Keratinocyte (primary cell): ENCODE measurements around the gene GRIN1. TPM values are rescaled to one million over a fixed set of nuclear protein-coding genes. Genes with fewer than 3 reads are reported as not detected.

Experiments
- DNase-seq: peaks from one replicate; pipeline ENCODE4 v3.0.0-alpha.2; 2011; ENCODE audit warnings: low read depth, missing footprints, low spot score
- FAIRE-seq: peaks from 2 replicates; lab custom pipeline; 2011; peaks lifted over from hg19 to GRCh38; lab: Jason Lieb, UNC
- H2AFZ ChIP-seq: 2 replicates; pipeline ENCODE4 v1.6.0; 2012; ENCODE audit warnings: low read length, control low read depth, inconsistent platforms; ENCODE audit not compliant: control insufficient read depth
- H3K27ac ChIP-seq: 2 replicates; pipeline ENCODE4 v1.5.1; 2011; ENCODE audit warnings: low read length; ENCODE audit not compliant: control insufficient read depth, insufficient read depth
- H3K27me3 ChIP-seq: 3 replicates; pipeline ENCODE4 v1.6.0; 2011; ENCODE audit warnings: low read length; ENCODE audit not compliant: control insufficient read depth, insufficient read depth; ENCODE audit errors: extremely low read depth
- H3K36me3 ChIP-seq, 2 experiments: 2 replicates in 1 of 2; 3 replicates in 1 of 2; pipeline ENCODE4 v1.5.1; 2011; ENCODE audit warnings: low read length in 2 of 2, mild to moderate bottlenecking in 1 of 2; ENCODE audit not compliant: control insufficient read depth in 2 of 2, insufficient read depth in 2 of 2; ENCODE audit errors: extremely low read depth in 1 of 2
- H3K4me1 ChIP-seq: 3 replicates; pipeline ENCODE4 v1.5.1; 2011; ENCODE audit warnings: low read length; ENCODE audit not compliant: control insufficient read depth, insufficient read depth; ENCODE audit errors: extremely low read depth
- H3K4me2 ChIP-seq: 3 replicates; pipeline ENCODE4 v1.6.0; 2011; ENCODE audit warnings: low read depth, low read length; ENCODE audit not compliant: control insufficient read depth, insufficient read depth; ENCODE audit errors: extremely low read depth
- H3K4me3 ChIP-seq, 3 experiments: fragments of 200-600 bp in 1 of 3; sonication (generic) in 1 of 3; 2 replicates in 2 of 3; 3 replicates in 1 of 3; pipeline ENCODE4 v1.5.1; 2011 to 2016; ENCODE audit warnings: low read length in 3 of 3, mild to moderate bottlenecking in 3 of 3, control low read depth in 2 of 3, inconsistent platforms in 1 of 3, low read depth in 1 of 3, mixed read lengths in 1 of 3, mixed run types in 1 of 3, moderate library complexity in 1 of 3; ENCODE audit not compliant: control insufficient read depth in 2 of 3, insufficient read depth in 2 of 3; ENCODE audit errors: extremely low read depth in 1 of 3
- H3K79me2 ChIP-seq: 2 replicates; pipeline ENCODE4 v1.6.0; 2012; ENCODE audit warnings: low read length; ENCODE audit not compliant: control insufficient read depth, insufficient read depth
- H3K9ac ChIP-seq: 3 replicates; pipeline ENCODE4 v1.6.0; 2011; ENCODE audit warnings: low read length; ENCODE audit not compliant: control insufficient read depth, insufficient read depth; ENCODE audit errors: extremely low read depth
- H3K9me1 ChIP-seq: 3 replicates; pipeline ENCODE4 v1.6.0; 2011; ENCODE audit warnings: low read length; ENCODE audit not compliant: control insufficient read depth, insufficient read depth; ENCODE audit errors: extremely low read depth
- H3K9me3 ChIP-seq: 2 replicates; pipeline ENCODE4 v1.5.1; 2012; ENCODE audit warnings: low read depth, low read length; ENCODE audit not compliant: control insufficient read depth
- H4K20me1 ChIP-seq: 3 replicates; pipeline ENCODE4 v1.6.0; 2011; ENCODE audit warnings: low read length; ENCODE audit not compliant: control insufficient read depth, insufficient read depth; ENCODE audit errors: extremely low read depth
- CTCF ChIP-seq, 3 experiments: IDR thresholded peaks in 1 of 3; conservative IDR thresholded peaks in 1 of 3; optimal IDR thresholded peaks in 1 of 3; 2 replicates in 2 of 3; 3 replicates in 1 of 3; pipeline versions ENCODE3 to v1.5.1; 2011; ENCODE audit warnings: low read length in 3 of 3, mild to moderate bottlenecking in 3 of 3, moderate library complexity in 2 of 3, control low read depth in 1 of 3, inconsistent platforms in 1 of 3; ENCODE audit not compliant: insufficient read depth in 2 of 3; ENCODE audit errors: extremely low read depth in 1 of 3
- EZH2 ChIP-seq: IDR thresholded peaks from one replicate; pipeline ENCODE4 v1.6.1; 2012; ENCODE audit warnings: inconsistent platforms, mild to moderate bottlenecking, low read length, moderate library complexity
- dilution Hi-C: fragments of 300-500 bp; cut with MboI; formaldehyde crosslinking; loops from one replicate; pipeline ENCODE4 v1.7.0; 2020; ENCODE audit warnings: low sequenced_read_pairs; ENCODE audit not compliant: extremely low pct_ligation_motif_present
- polyA plus RNA-seq, 5 experiments: library from polyadenylated mRNA; depleted of rRNA in 3 of 5; stranded (reverse) in 3 of 5; stranded (forward) in 1 of 5; unstranded in 1 of 5; fragments of >200 nt; gene quantifications; 1 replicate in 1 of 5; 2 replicates in 3 of 5; 3 replicates in 1 of 5; pipeline versions ENCODE4 v1.2.1 to v1.2.3, GENCODE V29; 2011 to 2012; ENCODE audit warnings: missing spikeins in 2 of 5, low read depth in 1 of 5, low replicate concordance in 1 of 5

GRIN1 gene
- polyA plus RNA-seq, 1 donor (not counting 4 experiments of a cell fraction or from before 2014, with no cell fraction given), result 0.03 TPM

GRCh38 chr9:137139468-137140150, 655 bp downstream of the GRIN1 start:
- no peaks in the 10 kb centered on the region for H3K9me3 ChIP-seq
- FAIRE-seq, result no peak
- no peak overlapping the region for H3K4me3 ChIP-seq
- H3K79me2 ChIP-seq, result no peaks in the 10 kb centered on the region
- H4K20me1 ChIP-seq, result no peaks in the 10 kb centered on the region
- DNase-seq, result no peak
- no peak overlapping the region for H3K9ac ChIP-seq
- no peaks in the 10 kb centered on the region for H3K36me3 ChIP-seq
- H3K27me3 ChIP-seq, result peaks cover 73% of the 10 kb centered on the region
- no peak overlapping the region for H3K27ac ChIP-seq
- dilution Hi-C loops, result no loop called here
- H3K9me1 ChIP-seq, result no peaks in the 10 kb centered on the region
- H2AFZ ChIP-seq, result no peak overlapping the region
- TF ChIP-seq CTCF (optimal IDR thresholded peaks at IDR 0.05 in 1 of 3, IDR thresholded peaks at IDR 0.05 in 1 of 3, conservative IDR thresholded peaks at IDR 0.05 in 1 of 3; ENCODE audit: extremely low read depth in 1 of 3, insufficient read depth in 2 of 3, low read length in 3 of 3) (no peak), EZH2 (peak; percentile 34)
- H3K4me2 ChIP-seq, result no peak overlapping the region
- H3K4me1 ChIP-seq, result no peaks in the 10 kb centered on the region

GRCh38 chr9:137140151-137141012, 1.4 kb downstream of the GRIN1 start:
- no peak overlapping the region for H2AFZ ChIP-seq
- no peaks in the 10 kb centered on the region for H3K9me3 ChIP-seq
- H3K9ac ChIP-seq, result no peak overlapping the region
- FAIRE-seq (no peak), DNase-seq (no peak)
- peaks cover 73% of the 10 kb centered on the region for H3K27me3 ChIP-seq
- no peaks in the 10 kb centered on the region for H3K4me1 ChIP-seq
- H3K9me1 ChIP-seq, result no peaks in the 10 kb centered on the region
- H3K27ac ChIP-seq, result no peak overlapping the region
- dilution Hi-C loops, result no loop called here
- H3K79me2 ChIP-seq, result no peaks in the 10 kb centered on the region
- H3K4me3 ChIP-seq, result no peak overlapping the region
- H4K20me1 ChIP-seq, result no peaks in the 10 kb centered on the region
- no peak for TF ChIP-seq CTCF (optimal IDR thresholded peaks at IDR 0.05 in 1 of 3, IDR thresholded peaks at IDR 0.05 in 1 of 3, conservative IDR thresholded peaks at IDR 0.05 in 1 of 3; ENCODE audit: extremely low read depth in 1 of 3, insufficient read depth in 2 of 3, low read length in 3 of 3)
- no peak for TF ChIP-seq EZH2
- no peaks in the 10 kb centered on the region for H3K36me3 ChIP-seq
- no peak overlapping the region for H3K4me2 ChIP-seq
